OCI-LY3 (cell line): Measurements from ENCODE around the gene DYRK3.

Experiments used
- EZH2phosphoT487 ChIP-seq: fragments of 200-600 bp; shearing (Covaris generic); IDR thresholded peaks from 2 replicates; pipeline ENCODE4 v1.6.1; 2018; ENCODE audit warnings: antibody characterized with exemption, mixed run types, low read depth
- TF ChIP-seq, protein P1 (sequence below): fragments of 200-600, 300-600 bp; sonication (generic); IDR thresholded peaks from 2 replicates; pipeline ENCODE4 v1.5.1; 2014; ENCODE audit warnings: antibody characterized with exemption, low read length, low read depth

DNA sequence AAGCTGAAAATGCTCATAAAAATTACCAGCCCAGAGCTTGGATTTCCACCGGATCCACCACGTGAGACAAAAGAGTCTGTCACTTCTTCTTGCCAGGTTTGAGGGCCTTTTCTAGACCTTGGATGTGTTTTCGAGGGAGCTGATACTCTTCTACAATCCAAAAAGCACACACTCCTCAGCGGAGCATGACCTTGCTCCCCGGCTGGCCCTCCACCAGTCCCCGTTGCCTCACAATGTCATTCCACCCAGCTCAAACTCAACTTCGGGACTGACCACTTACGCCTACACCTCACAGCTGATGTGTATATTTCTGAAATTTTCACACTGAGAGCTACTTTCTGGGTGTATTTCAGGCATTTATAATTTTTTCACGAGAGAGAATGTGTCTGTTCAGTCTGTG is 43.6 kb upstream of the DYRK3 start:
- TF ChIP-seq, protein P1, sequence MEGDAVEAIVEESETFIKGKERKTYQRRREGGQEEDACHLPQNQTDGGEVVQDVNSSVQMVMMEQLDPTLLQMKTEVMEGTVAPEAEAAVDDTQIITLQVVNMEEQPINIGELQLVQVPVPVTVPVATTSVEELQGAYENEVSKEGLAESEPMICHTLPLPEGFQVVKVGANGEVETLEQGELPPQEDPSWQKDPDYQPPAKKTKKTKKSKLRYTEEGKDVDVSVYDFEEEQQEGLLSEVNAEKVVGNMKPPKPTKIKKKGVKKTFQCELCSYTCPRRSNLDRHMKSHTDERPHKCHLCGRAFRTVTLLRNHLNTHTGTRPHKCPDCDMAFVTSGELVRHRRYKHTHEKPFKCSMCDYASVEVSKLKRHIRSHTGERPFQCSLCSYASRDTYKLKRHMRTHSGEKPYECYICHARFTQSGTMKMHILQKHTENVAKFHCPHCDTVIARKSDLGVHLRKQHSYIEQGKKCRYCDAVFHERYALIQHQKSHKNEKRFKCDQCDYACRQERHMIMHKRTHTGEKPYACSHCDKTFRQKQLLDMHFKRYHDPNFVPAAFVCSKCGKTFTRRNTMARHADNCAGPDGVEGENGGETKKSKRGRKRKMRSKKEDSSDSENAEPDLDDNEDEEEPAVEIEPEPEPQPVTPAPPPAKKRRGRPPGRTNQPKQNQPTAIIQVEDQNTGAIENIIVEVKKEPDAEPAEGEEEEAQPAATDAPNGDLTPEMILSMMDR: no peak
- no peak for TF ChIP-seq EZH2phosphoT487
